GM12878 (cell line): ENCODE results near the gene HNRNPU. TPM values are rescaled to one million over a fixed set of nuclear protein-coding genes. Genes with fewer than 3 reads are reported as not detected.
A peak's percentile ranks its signal among the peaks of the same experiment; 100 is the strongest.

ENCODE experiments used
- ATAC-seq: fragments of 200-7000 bp; cut with Tn5 transposase; 3 replicates; pipeline ENCODE4 v1.9.1; 2020; ENCODE audit warnings: mild to moderate bottlenecking, moderate library complexity
- BruUV-seq: library from RNA; stranded (reverse); fragments of 400-500 nt; replicated peaks from 2 replicates; lab custom pipeline; 2021; lab: Mats Ljungman, UMichigan
- CTCF ChIA-PET: fragments of 300-600 bp; sonication (Branson Sonifier 250); formaldehyde crosslinking; extraction: SDS; loops from one replicate; lab custom pipeline; 2021; ENCODE audit warnings: inconsistent platforms; lab: Yijun Ruan, JAX
- POLR2A ChIA-PET: fragments of 350-600 bp; formaldehyde crosslinking; extraction: SDS; loops from one replicate; lab custom pipeline; 2021; ENCODE audit warnings: inconsistent platforms; lab: Charles Lee
- RAD21 ChIA-PET: fragments of 300-600 bp; sonication (Branson Sonifier 250); formaldehyde crosslinking; loops from one replicate; lab custom pipeline; 2023; ENCODE audit warnings: antibody characterized with exemption; ENCODE audit not compliant: unreplicated experiment; lab: Charles Lee
- SMC1A ChIA-PET: fragments of 300-600 bp; sonication (Branson Sonifier 250); formaldehyde crosslinking; loops from one replicate; lab custom pipeline; 2023; ENCODE audit not compliant: unreplicated experiment, uncharacterized antibody; lab: Charles Lee
- DNase-seq: peaks from one replicate; pipeline ENCODE4 v3.0.0-alpha.2; 2011; ENCODE audit warnings: low read depth, low spot score
- FAIRE-seq: peaks from 3 replicates; lab custom pipeline; 2011; peaks lifted over from hg19 to GRCh38; lab: Jason Lieb, UNC
- H2AFZ ChIP-seq: 2 replicates; pipeline ENCODE4 v1.6.0; 2011; ENCODE audit warnings: low read depth, low read length, control low read depth; ENCODE audit not compliant: control insufficient read depth
- H3K27ac ChIP-seq: 2 replicates; pipeline ENCODE4 v1.5.1; 2011; ENCODE audit warnings: control low read depth; ENCODE audit not compliant: control insufficient read depth, insufficient read depth
- H3K27me3 ChIP-seq, 2 experiments: replicated peaks in 1 of 2; 2 replicates each; pipeline versions ENCODE4 v1.6.0 to v1.6.1; 2011; ENCODE audit warnings: low read length in 1 of 2; ENCODE audit not compliant: control insufficient read depth in 2 of 2, insufficient read depth in 2 of 2
- H3K36me3 ChIP-seq, 2 experiments: 2 replicates each; pipeline ENCODE4 v1.5.1; 2011; ENCODE audit warnings: low read length in 1 of 2; ENCODE audit not compliant: control insufficient read depth in 2 of 2, insufficient read depth in 2 of 2
- H3K4me1 ChIP-seq: 2 replicates; pipeline ENCODE4 v1.6.1; 2011; ENCODE audit warnings: mild to moderate bottlenecking, low read length, moderate library complexity, mixed read lengths; ENCODE audit not compliant: control insufficient read depth, insufficient read depth
- H3K4me2 ChIP-seq: 2 replicates; pipeline ENCODE4 v1.6.0; 2011; ENCODE audit warnings: control low read depth; ENCODE audit not compliant: control insufficient read depth, insufficient read depth
- H3K4me3 ChIP-seq: fragments of 200-600 bp; sonication (generic); 2 replicates; pipeline ENCODE4 v1.5.1; 2016
- H3K79me2 ChIP-seq: 2 replicates; pipeline ENCODE4 v1.6.0; 2011; ENCODE audit warnings: low read length; ENCODE audit not compliant: control insufficient read depth, insufficient read depth
- H3K9ac ChIP-seq: 2 replicates; pipeline ENCODE4 v1.8.0; 2011; ENCODE audit warnings: low read length, control low read depth, mixed read lengths; ENCODE audit not compliant: control insufficient read depth, insufficient read depth
- H3K9me3 ChIP-seq: replicated peaks from 3 replicates; pipeline ENCODE4 v1.5.1; 2011; ENCODE audit warnings: mild to moderate bottlenecking, low read length; ENCODE audit not compliant: control insufficient read depth, insufficient read depth
- H4K20me1 ChIP-seq: 2 replicates; pipeline ENCODE4 v1.6.0; 2011; ENCODE audit not compliant: control insufficient read depth, insufficient read depth
- ATF2 ChIP-seq: IDR thresholded peaks from 2 replicates; pipeline ENCODE4 v1.6.1; 2012; ENCODE audit warnings: low read length, inconsistent platforms
- DPF2 ChIP-seq: fragments of 450-650 bp; IDR thresholded peaks from 2 replicates; pipeline ENCODE4 v1.6.1; 2017; ENCODE audit warnings: mild to moderate bottlenecking
- EGR1 ChIP-seq, 2 experiments: IDR thresholded peaks; 1 replicate in 1 of 2; 2 replicates in 1 of 2; pipeline ENCODE4 v1.6.1; 2011 to 2012; ENCODE audit warnings: low read depth in 2 of 2, low read length in 2 of 2, borderline replicate concordance in 1 of 2, mild to moderate bottlenecking in 1 of 2, moderate library complexity in 1 of 2
- ELK1 ChIP-seq: IDR thresholded peaks from 2 replicates; pipeline ENCODE4 v1.6.1; 2012; ENCODE audit warnings: low read depth, low read length, improper control_type of control experiment
- HDAC6 ChIP-seq: fragments of 200-600 bp; sonication (generic); IDR thresholded peaks from one replicate; pipeline ENCODE4 v1.8.0; 2017; ENCODE audit warnings: antibody characterized with exemption; ENCODE audit not compliant: unreplicated experiment
- JUND ChIP-seq: IDR thresholded peaks from 2 replicates; pipeline ENCODE4 v1.6.1; 2012; ENCODE audit warnings: low read depth, mild to moderate bottlenecking, low read length, improper control_type of control experiment, moderate library complexity
- RAD21 ChIP-seq: IDR thresholded peaks from 2 replicates; pipeline ENCODE4 v1.6.1; 2011; ENCODE audit warnings: mild to moderate bottlenecking, low read depth, low read length, moderate library complexity; ENCODE audit not compliant: insufficient read depth
- RCOR1 ChIP-seq: conservative IDR thresholded peaks from 2 replicates; pipeline ENCODE4 v1.6.1; 2012; ENCODE audit warnings: low read depth, low read length, improper control_type of control experiment
- SMAD1 ChIP-seq: fragments of 450-650 bp; IDR thresholded peaks from 2 replicates; pipeline ENCODE4 v1.6.1; 2018; ENCODE audit warnings: mild to moderate bottlenecking, low read depth; ENCODE audit not compliant: partially characterized antibody
- SMAD5 ChIP-seq: IDR thresholded peaks from 2 replicates; pipeline ENCODE4 v1.6.1; 2016; ENCODE audit warnings: antibody characterized with exemption, low read depth
- SMC3 ChIP-seq: IDR thresholded peaks from 2 replicates; pipeline ENCODE4 v1.6.1; 2011; ENCODE audit warnings: low read length, improper control_type of control experiment, borderline replicate concordance
- SPI1 ChIP-seq: IDR thresholded peaks from 2 replicates; pipeline ENCODE4 v1.6.1; 2011; ENCODE audit warnings: low read depth, mild to moderate bottlenecking, low read length, moderate library complexity, borderline replicate concordance; ENCODE audit not compliant: insufficient read depth
- SRF ChIP-seq, 2 experiments: IDR thresholded peaks; 2 replicates each; pipeline ENCODE4 v1.6.1; 2011; ENCODE audit warnings: low read depth in 2 of 2, low read length in 2 of 2, mild to moderate bottlenecking in 1 of 2, moderate library complexity in 1 of 2
- ZBTB40 ChIP-seq: fragments of 450-650 bp; IDR thresholded peaks from 2 replicates; pipeline ENCODE4 v1.6.1; 2016; ENCODE audit warnings: mild to moderate bottlenecking, moderate library complexity, borderline replicate concordance
- ZNF274 ChIP-seq: IDR thresholded peaks from one replicate; pipeline ENCODE4 v1.8.0; 2011; ENCODE audit not compliant: insufficient read length, insufficient read depth
- WGBS: methylation state at CpG from one replicate; pipeline ENCODE4 v1.1.6; 2016; ENCODE audit warnings: low lambda C conversion rate; ENCODE audit not compliant: insufficient replicate concordance, insufficient coverage; ENCODE audit errors: missing lambda C conversion rate; 5-methylcytosine and 5-hydroxymethylcytosine counted together
- in situ Hi-C: fragments of 300-500 bp; cut with MboI; formaldehyde crosslinking; loops from 9 replicates; pipeline ENCODE4 v1.14.3; 2018; ENCODE audit warnings: mixed read lengths
- intact Hi-C: fragments of 100-400 bp; cut with micrococcal nuclease; formaldehyde crosslinking; loops from one replicate; pipeline ENCODE4 v1.14.2; 2022; ENCODE audit not compliant: unreplicated experiment
- polyA plus RNA-seq, 11 experiments: library from polyadenylated mRNA; depleted of rRNA in 4 of 11; unstranded in 6 of 11; stranded (reverse) in 5 of 11; fragments of >200 nt; fragmentation: Nextera tagmentation in 4 of 11; fragmentation: Illumina TruSeq in 1 of 11; extraction: Ambion mirVana in 4 of 11; extraction: Trizol in 1 of 11; gene quantifications; 1 replicate in 1 of 11; 2 replicates in 10 of 11; pipeline versions ENCODE4 v1.2.1 to v1.2.3, GENCODE V29; 2011 to 2016; ENCODE audit warnings: inconsistent platforms in 2 of 11, missing spikeins in 2 of 11, low read depth in 1 of 11
- total RNA-seq, 4 experiments: library from RNA; depleted of rRNA in 3 of 4; stranded (reverse); fragments of >200 nt in 3 of 4; fragmentation: Illumina TruSeq in 1 of 4; extraction: Trizol in 1 of 4; gene quantifications; 2 replicates each; pipeline versions ENCODE4 v1.2.1 to v1.2.3, GENCODE V29; 2013 to 2021

HNRNPU gene
- total and polyA plus RNA-seq, 10 of the 15 experiments (the other 5 are each of a cell fraction or from before 2014, with no cell fraction given), result 163 to 569 (median 420) TPM

GRCh38 chr1:244866355-244866754 is 2.0 kb upstream of the HNRNPU start:
- intact Hi-C loops, result no loop called here
- TF ChIP-seq ATF2 (no peak), ELK1 (no peak), DPF2 (no peak), SMAD1 (no peak), JUND (no peak), ZBTB40 (no peak), SPI1 (no peak), RCOR1 (no peak), SMC3 (no peak), SRF (IDR thresholded peaks at IDR 0.05; ENCODE audit: low read depth in 2 of 2, low read length in 2 of 2) (no peak), HDAC6 (no peak), RAD21 (no peak), ZNF274 (no peak), SMAD5 (no peak), EGR1 (IDR thresholded peaks at IDR 0.05; ENCODE audit: borderline replicate concordance in 1 of 2, low read depth in 2 of 2, low read length in 2 of 2) (no peak)

More at GRCh38 chr1:244866355-244866754, 2.0 kb upstream of the HNRNPU start:
- ChIA-PET CTCF (interaction anchor here (0.9 to 11.1 kb wide), 3 partner anchors 29 to 176 kb away, joined by 4 to 98 read pairs (median 51); partner anchors contain the start of gene COX20), POLR2A (interaction anchor here (21.2 kb wide), 1 partner anchor 27 kb away, joined by 350 read pairs; the partner anchor contains the start of gene COX20), RAD21 (interaction anchor here (2.8 kb wide), 1 partner anchor 176 kb away, joined by 15 read pairs; no protein-coding TSS in a partner anchor), SMC1A (interaction anchor here (0.8 to 18.4 kb wide), 6 partner anchors 9 to 176 kb away, joined by 3 to 360 read pairs (median 8); partner anchors contain the start of gene COX20)
- no peak overlapping the region for H3K4me3 ChIP-seq
- WGBS, result 83% methylated on average over 1 of the region's 1 CpG
- H3K27ac ChIP-seq, result no peak overlapping the region
- FAIRE-seq, result no peak
- peaks cover 8% of the 10 kb centered on the region for H4K20me1 ChIP-seq
- no peak overlapping the region for H3K9ac ChIP-seq
- H3K4me1 ChIP-seq, result no peaks in the 10 kb centered on the region
- H3K4me2 ChIP-seq, result no peak overlapping the region
- no peaks in the 10 kb centered on the region for H3K27me3 ChIP-seq
- H2AFZ ChIP-seq, result peak overlapping the region; percentile 4
- ATAC-seq, result no peak
- in situ Hi-C loops, result no loop called here
- peaks cover 36% of the 10 kb centered on the region for H3K79me2 ChIP-seq
- H3K9me3 ChIP-seq, result no peaks in the 10 kb centered on the region
- peaks cover 0 to 9% of the 10 kb centered on the region in 2 experiments; a peak in 3 of 4 replicates for H3K36me3 ChIP-seq
- BruUV-seq, result no TSS peak
- DNase-seq, result no peak
